GM19193 (cell line): ENCODE data around the gene SERPINE3.

ENCODE experiments used
- POLR2A ChIP-seq: IDR thresholded peaks from 4 replicates; pipeline ENCODE4 v1.6.1; 2011; ENCODE audit not compliant: insufficient read depth, insufficient read length; ENCODE audit errors: extremely low read depth

SERPINE3 gene

GRCh38 chr13:51322826-51323225 is 16.7 kb upstream of the SERPINE3 start:
- TF ChIP-seq POLR2A: no peak

GRCh38 chr13:51323824-51324511 is 15.5 kb upstream of the SERPINE3 start:
- no peak for TF ChIP-seq POLR2A

- no peak for TF ChIP-seq POLR2A
Measured at GRCh38 chr13:51324714-51325420, 14.6 kb upstream of the SERPINE3 start.

GRCh38 chr13:51325837-51326236 is 13.7 kb upstream of the SERPINE3 start:
- no peak for TF ChIP-seq POLR2A

GRCh38 chr13:51326777-51327176 is 12.7 kb upstream of the SERPINE3 start:
- TF ChIP-seq POLR2A: no peak

GRCh38 chr13:51327961-51328360 is 11.5 kb upstream of the SERPINE3 start:
- TF ChIP-seq POLR2A: no peak

DNA sequence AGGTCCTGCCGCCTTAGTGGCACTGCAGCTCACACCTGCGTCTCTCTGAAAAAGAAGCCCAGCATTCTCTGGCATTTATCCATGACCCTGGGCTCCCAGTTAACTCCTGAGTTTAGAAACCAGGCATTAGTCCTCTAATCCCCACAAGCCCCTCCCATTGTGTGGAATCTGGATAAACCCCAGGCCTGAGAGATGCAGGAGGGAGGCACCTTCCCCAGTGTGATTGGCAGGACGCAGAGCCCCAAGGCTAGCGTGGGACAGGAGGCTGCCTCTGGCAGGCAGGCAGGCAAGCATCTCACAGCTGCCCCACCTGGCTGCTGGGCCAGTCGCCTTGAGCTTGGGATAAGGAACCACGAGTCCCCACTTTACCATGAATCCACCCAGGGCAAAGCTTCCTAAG is 11.0 kb upstream of the SERPINE3 start:
- no peak for TF ChIP-seq POLR2A

GRCh38 chr13:51329606-51330005 is 9.9 kb upstream of the SERPINE3 start:
- no peak for TF ChIP-seq POLR2A

- no peak for TF ChIP-seq POLR2A
Measured at GRCh38 chr13:51330791-51331190, 8.7 kb upstream of the SERPINE3 start.

DNA sequence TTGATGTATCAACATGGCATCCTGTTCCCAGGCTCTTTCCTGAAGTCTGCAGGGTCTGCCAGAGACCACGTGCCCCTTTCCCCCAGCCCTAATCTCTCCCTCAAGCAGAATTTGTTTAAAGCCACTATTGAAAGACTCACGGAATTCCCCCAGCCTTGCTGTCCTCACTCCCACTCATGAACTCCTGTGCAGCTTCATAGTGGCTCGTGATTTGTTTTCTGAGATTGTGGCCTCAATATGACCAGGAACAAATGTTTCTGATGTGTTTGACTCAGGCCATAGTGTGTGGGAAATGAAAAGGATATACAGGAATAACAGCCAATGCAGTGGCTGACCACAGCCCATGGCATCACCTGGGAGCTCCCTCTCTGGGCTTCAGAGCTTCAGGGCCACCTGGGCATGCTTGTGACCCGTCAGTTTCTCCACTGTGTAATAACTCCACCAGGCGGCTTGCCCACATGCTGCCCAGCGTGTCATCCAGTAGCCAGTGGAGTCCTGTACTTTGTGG is 8.1 kb upstream of the SERPINE3 start:
- TF ChIP-seq POLR2A: no peak

- no peak for TF ChIP-seq POLR2A
Measured at GRCh38 chr13:51332566-51333361, 6.7 kb upstream of the SERPINE3 start.

- no peak for TF ChIP-seq POLR2A
Measured at GRCh38 chr13:51333421-51333820, 6.1 kb upstream of the SERPINE3 start.

DNA sequence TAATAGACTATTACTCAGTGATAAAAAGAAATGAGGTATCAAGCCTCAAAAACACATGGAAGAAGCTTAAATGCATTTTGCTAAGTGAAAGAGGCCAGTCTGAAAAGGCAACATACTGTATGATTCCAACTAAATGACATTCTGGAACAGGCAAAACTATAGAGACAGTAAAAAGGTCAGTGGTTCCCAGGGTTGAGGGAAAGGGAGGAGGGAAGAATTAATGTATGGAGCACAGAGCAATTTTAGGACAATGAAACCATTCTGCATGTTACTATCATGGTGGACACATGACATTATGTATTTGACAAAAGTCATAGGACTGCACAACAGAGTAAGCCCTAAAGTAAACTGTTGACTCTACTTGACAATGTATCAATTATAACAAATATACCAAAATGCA is 5.7 kb upstream of the SERPINE3 start:
- no peak for TF ChIP-seq POLR2A

- no peak for TF ChIP-seq POLR2A
Measured at GRCh38 chr13:51336746-51337145, 2.7 kb upstream of the SERPINE3 start.
